GM19324 (cell line): ENCODE results near the gene TMEM132C.
"Not testable (repeated sequence)": the region's sequence is repeated elsewhere in the genome, so short reads cannot be mapped to it uniquely, and the experiment has no call there.

ENCODE experiments used
- ATAC-seq: cut with Tn5 transposase; IDR thresholded peaks from one replicate; pipeline ENCODE4 v1.9.1; 2021; ENCODE audit warnings: mild to moderate bottlenecking, moderate library complexity; ENCODE audit not compliant: unreplicated experiment, low FRiP score

Gene TMEM132C

DNA sequence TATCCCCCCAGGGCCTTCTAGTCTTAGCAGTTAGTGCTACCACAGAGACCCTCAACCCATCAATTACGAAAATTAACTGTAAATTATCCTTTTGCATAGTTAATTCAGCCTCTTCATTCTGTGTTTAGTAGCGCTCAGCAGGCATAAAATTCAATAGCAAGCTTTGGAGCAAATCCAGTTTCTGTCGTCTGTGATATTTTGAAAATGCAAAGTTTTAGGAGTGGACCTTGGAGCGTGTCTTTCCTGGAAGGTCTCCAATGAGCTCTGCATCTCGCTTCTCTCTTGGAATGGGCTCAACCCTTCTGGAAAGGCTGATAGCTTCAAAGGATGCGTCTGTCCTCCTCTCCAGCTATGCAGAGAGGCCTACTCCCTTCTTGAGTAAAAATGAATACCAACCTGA is 333.9 kb downstream of the TMEM132C start:
- no peak for ATAC-seq

DNA sequence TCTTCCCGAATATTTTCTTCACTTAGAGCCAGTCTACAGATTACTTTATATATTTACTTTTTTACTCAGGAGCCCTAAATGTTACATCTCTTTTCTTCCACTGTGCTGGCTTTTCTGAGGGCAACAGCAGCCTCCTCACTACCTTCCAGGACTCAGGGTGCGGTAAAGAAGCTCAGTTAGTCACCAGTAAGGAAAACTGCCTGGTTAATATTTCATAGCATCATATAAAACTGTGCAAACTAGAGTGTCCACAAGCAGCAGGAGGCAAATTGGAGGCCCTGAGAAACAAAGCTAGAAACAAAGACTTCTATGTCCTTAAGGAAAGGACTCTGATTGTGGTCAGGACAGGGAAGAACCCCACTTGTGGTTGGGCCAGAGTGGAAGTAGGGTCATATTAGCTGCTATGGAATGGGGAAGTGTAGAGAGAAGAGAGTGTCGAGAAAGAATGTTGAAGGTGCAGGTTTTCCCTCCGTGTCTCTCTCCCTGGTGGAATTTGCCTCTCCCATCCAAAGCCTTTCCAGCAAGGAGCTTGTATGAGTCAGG is 336.7 kb downstream of the TMEM132C start:
- no peak for ATAC-seq

GRCh38 chr12:128604219-128604618 is 337.2 kb downstream of the TMEM132C start:
- not testable (repeated sequence) for ATAC-seq

GRCh38 chr12:128606051-128606450 is 339.1 kb downstream of the TMEM132C start:
- no peak for ATAC-seq

GRCh38 chr12:128606538-128606937 is 339.6 kb downstream of the TMEM132C start:
- no peak for ATAC-seq

DNA sequence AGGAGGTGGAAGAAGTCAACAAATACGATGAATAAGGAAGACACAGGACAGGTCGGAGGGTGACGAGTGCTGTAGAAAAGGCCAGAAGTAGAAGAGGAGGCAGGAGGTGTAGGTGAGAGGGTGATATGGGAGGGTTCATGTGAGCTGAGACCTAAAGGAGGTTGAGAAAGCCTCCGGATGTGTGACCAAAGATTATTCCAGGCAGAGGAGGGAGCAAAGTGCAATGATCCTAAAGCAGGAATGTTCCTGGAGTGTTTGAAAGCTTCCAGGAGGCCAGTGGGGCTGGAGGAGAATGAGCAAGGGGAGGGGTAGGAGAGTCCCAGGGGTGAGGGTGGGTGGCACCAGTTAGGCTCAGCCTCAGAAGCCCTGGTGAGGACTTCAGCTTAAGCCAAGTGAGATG is 340.0 kb downstream of the TMEM132C start:
- ATAC-seq: no peak

DNA sequence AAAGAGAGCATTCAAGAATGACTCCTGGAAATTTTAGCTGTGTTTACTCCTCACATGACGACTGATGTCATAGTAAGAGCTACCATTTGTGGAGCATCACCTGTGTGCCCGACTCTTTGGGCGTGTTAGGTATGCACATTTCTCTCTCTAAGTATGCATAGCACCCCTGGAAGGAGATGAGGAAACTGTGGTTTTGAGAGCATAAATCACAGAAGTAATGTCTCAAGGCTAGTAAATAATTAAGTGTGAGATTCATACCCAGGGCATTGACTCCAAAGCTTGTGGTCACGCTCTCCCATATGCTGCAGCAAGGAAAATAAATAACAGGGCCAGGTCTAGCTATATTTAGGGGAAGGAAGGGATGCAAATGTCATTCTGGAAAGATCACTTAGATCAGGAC is 340.7 kb downstream of the TMEM132C start:
- no peak for ATAC-seq

DNA sequence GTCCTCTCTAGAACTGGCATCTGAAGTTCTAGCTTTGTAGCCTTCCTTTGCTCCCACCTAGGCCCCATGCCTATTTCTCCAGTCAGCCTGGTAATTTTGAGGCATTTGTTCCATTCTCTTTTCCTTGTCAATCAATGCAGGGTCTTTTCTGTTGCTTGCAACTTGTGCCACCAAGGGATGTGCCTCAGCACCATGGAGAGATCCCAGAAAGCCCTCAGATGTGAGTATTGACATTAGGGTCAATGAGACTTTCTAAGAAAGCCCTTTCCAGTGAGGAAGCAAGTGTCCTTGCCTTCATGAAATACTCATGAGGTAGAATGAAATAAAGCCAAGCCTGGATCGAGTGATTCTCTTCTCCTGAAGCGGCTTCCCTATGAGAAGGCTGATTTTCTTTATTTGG is 342.9 kb downstream of the TMEM132C start:
- ATAC-seq: no peak

DNA sequence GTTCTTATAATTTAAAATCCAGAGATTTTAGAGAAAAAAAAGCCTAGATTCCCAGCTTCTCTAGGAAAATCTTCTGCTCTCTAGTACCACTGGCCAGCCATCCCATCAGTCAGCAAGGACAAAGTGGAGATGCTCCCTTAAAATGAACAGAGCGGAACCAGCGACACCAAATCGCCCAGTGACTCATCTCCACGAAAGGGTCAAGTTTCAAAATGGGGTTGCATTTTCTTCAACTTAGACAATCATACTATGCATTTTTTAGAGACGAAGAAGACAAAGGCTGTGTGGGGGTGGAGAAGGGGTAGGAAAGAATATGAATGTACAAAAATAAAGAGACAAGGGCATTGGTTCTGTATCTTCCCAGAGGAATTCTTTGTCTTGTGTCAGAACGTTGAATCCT is 344.8 kb downstream of the TMEM132C start:
- no peak for ATAC-seq

DNA sequence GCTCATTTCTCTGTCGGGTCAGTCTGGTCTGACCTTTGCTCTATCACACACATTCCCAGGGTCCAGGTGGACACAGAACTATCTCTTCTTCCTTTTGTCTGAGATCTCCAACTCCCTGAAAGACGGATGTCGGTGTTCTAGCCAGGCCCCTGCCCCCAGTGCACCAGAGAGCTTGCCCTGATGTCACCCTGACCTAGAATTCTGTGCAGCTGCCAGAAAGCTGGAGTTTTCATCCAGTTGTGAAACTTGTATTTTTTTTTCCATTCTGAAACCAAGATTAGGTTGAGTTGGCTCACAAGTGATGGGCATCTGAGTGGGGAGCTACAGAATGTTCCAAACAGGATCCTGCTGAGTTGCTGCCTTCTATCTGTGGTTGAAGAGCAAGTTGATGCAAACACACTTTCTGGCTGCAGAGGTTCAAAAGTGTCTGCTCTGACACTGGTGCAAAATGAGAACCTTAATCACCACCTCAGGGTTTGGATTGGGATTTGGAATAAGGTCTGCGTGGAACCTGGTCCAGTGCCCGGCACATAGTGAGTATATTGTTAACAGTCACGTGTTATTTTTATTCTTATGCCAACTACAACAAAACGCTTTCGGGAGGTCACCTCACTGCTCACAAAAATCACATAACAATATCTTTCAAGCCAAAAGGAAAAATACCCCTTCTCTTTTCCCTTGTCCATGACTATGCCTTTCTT is 345.3 kb downstream of the TMEM132C start:
- no peak for ATAC-seq

DNA sequence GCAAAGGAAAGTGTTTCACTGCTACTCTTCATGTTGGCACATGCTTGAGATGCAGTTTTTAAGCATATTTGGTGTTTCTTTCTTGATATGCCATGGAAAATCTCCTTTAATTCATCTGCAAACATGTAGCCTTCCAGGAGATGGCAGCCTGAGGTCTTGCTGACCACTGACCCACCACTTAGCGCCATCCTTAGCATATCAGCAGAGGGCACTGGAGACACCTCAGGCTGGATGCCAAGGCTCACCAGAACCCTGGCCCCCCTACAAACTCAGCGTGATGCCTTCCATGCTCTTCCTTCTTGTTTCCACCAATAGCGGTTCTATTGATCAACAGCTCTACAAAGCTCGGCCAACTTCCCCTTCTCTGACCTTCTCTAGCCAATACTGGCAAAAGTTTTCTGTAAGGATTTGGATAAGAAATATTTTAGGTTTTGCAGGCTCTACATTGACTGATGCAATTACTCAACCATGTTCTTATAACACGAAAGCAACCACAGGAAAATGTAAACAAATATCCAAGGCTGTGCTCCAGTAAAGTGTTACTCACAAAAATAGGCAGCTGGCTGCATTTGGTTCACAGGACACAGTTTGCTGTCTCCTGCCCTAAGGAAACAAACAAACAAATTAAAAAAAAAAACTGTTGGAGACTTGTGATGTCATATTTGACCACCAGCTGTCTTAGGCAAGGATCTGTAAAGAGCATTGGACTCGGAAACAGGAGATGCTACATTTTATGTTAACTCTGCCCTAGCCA is 347.0 kb downstream of the TMEM132C start:
- ATAC-seq: no peak

- ATAC-seq: no peak
Measured at GRCh38 chr12:128617304-128617833, 350.4 kb downstream of the TMEM132C start.

- no peak for ATAC-seq
Measured at GRCh38 chr12:128619263-128619662, 352.3 kb downstream of the TMEM132C start.

DNA sequence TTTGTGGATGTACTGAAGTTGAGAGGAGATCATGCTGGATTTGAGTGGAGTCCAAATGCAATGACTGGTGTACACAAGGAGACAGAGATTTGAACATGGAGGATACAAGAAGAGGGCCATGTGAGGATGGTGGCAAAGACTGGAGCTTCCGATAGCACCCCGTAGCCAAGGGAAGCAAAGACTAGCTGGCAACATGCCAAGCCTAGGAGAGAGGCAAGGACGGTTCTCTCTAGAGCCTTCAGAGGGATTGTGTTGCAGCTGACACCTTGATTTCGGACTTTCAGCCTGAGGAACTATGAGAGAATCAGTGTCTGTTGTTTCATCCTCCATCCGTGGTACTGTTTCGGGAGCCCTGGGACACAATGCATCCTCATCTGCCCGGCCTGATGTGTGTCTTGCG is 354.3 kb downstream of the TMEM132C start:
- ATAC-seq: no peak

DNA sequence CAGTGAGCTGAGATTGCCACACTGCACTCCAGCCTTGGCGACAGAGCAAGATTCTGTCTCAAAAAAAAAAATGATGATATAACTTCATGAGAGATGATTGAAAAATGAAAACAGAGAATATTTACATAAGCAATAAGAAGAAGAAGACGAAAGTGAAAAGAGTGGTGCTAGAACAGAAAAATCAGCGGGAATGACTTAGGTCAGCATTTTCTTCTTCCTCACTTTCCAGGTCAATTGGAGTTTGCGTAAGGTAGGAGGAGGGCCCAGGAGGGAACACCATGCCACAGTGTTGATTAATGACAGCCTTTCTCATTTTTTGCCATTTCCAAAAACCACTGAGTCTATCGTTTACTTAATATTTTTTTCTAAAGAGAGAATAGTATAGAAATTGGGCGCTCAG is 356.8 kb downstream of the TMEM132C start:
- ATAC-seq: no peak

- ATAC-seq: no peak
Measured at GRCh38 chr12:128626808-128627320, 359.9 kb downstream of the TMEM132C start.

DNA sequence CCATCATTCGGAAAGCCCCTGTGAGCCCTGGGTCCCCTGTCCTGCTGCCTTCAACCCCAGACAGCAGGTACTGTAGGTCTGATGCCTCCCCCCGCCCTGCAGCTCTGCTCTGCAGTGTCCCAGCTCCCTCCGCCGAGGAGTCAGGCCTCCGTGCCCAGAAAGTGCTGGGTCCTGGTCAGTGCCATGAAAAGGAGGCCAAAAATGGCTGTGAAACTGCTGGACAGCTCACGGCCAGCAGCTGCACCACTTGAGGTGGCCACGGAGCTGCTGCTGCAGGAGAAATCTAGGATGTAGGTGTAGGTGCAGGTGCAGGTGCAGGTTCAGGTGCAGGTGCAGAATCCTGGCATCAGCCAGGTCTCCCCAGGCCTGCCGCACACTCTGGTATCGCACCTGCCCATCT is 360.7 kb downstream of the TMEM132C start:
- no peak for ATAC-seq

GRCh38 chr12:128629979-128630378 is 363.0 kb downstream of the TMEM132C start:
- no peak for ATAC-seq

GRCh38 chr12:128637642-128638606 is 371.0 kb downstream of the TMEM132C start:
- peak; percentile 48 for ATAC-seq

DNA sequence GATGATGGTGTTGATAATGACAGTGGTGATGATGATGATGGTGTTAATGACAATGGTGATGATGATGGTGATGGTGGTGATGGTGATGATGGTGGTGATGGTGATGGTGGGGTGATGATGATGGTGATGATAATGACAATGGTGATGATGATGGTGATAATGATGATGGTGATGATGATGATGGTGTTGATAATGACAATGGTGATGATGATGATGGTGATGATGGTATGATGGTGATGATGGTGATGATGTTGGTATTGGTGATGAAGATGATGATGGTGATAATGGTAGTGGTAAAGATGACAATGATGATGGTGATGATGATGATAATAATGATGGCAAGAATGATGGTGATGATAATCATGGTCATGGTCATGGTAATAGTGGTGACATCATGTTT is 372.1 kb downstream of the TMEM132C start:
- no peak for ATAC-seq
